HL-60 (cell line): ENCODE results near the gene PLAU.
A peak's percentile ranks its signal among the peaks of the same experiment; 100 is the strongest.

Experiments
- DNase-seq, 2 experiments: peaks; one replicate each; pipeline ENCODE4 v3.0.0-alpha.2; 2010 to 2020; ENCODE audit warnings: low read depth in 1 of 2, low spot score in 1 of 2
- H3K27ac ChIP-seq: fragments of 250-450 bp; sonication (Bioruptor Pico); replicated peaks from 2 replicates; pipeline ENCODE4 v1.5.1; 2020; ENCODE audit warnings: mild to moderate bottlenecking, moderate library complexity
- H3K27me3 ChIP-seq: fragments of 250-450 bp; sonication (Bioruptor Pico); 2 replicates; pipeline ENCODE4 v1.5.1; 2021; ENCODE audit warnings: mild to moderate bottlenecking, moderate library complexity; ENCODE audit not compliant: insufficient read depth, poor library complexity, severe bottlenecking
- H3K4me3 ChIP-seq: replicated peaks from 2 replicates; pipeline ENCODE4 v1.5.1; 2011; ENCODE audit warnings: mild to moderate bottlenecking, control low read depth, low read length; ENCODE audit not compliant: insufficient read depth
- GABPA ChIP-seq: IDR thresholded peaks from 2 replicates; pipeline ENCODE4 v1.6.1; 2012; ENCODE audit warnings: low read depth
- POLR2AphosphoS5 ChIP-seq: IDR thresholded peaks from 2 replicates; pipeline ENCODE4 v1.6.1; 2012; ENCODE audit warnings: low read depth
- SPI1 ChIP-seq: IDR thresholded peaks from 2 replicates; pipeline ENCODE4 v1.6.1; 2012; ENCODE audit warnings: low read depth, mild to moderate bottlenecking, borderline replicate concordance
- TF ChIP-seq, protein P1 (sequence below): IDR thresholded peaks from one replicate; pipeline ENCODE4 v1.5.1; 2011; ENCODE audit warnings: low read length, control low read depth, inconsistent platforms; ENCODE audit not compliant: insufficient read depth
- TF ChIP-seq, protein P2 (sequence below): IDR thresholded peaks from 2 replicates; pipeline ENCODE4 v1.6.1; 2012; ENCODE audit warnings: low read depth; ENCODE audit not compliant: insufficient replicate concordance

The PLAU gene

DNA sequence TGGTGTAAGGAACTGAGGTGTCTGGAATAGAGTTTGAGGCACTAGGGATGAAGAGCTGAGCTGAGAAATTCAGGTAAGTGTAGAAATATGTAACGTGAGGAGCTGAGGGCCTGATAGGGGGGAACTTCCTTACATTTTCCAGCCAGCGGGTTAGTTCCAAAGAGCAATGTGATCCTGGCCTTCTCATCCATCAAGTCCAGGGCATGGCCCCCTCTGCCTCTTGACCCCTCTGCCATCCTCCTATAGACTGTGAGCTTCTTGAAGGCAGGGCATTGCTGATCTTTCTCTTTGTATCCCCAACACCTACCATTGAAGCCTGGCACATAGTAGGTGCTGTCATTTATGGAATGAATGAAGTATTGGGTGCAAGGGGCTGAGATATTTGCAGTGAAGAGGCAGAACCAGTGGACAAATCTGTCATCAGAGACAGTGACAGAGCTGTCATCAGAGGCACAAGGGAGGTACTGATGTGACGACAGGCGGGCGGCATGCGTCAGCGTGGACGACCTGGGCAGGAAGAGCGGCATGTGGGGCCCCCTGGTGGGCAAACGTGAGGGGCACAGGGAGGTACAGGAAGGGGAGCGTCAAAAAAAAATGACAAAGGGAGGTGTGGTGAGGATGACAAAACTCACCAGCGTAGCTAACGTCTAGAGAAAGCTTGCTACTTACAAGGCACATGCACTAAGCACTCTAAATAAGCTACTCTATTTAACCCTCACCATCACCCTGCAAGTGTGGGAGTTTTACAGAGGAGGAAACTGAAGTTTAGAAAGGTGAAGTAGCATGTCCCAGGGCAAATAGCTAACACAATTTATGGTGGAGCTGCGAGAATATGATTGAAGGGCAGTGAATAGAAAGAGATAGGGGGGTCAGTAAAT lies 31.4 kb upstream of the PLAU start:
- Histone ChIP-seq H3K27ac (no peak overlapping the region), H3K4me3 (no peak overlapping the region), H3K27me3 (no peaks in the 10 kb centered on the region)
- peak; percentile 85 to 93 for DNase-seq
- TF ChIP-seq SPI1: no peak
- TF ChIP-seq, protein P1, sequence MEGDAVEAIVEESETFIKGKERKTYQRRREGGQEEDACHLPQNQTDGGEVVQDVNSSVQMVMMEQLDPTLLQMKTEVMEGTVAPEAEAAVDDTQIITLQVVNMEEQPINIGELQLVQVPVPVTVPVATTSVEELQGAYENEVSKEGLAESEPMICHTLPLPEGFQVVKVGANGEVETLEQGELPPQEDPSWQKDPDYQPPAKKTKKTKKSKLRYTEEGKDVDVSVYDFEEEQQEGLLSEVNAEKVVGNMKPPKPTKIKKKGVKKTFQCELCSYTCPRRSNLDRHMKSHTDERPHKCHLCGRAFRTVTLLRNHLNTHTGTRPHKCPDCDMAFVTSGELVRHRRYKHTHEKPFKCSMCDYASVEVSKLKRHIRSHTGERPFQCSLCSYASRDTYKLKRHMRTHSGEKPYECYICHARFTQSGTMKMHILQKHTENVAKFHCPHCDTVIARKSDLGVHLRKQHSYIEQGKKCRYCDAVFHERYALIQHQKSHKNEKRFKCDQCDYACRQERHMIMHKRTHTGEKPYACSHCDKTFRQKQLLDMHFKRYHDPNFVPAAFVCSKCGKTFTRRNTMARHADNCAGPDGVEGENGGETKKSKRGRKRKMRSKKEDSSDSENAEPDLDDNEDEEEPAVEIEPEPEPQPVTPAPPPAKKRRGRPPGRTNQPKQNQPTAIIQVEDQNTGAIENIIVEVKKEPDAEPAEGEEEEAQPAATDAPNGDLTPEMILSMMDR: peak; percentile 91

DNA sequence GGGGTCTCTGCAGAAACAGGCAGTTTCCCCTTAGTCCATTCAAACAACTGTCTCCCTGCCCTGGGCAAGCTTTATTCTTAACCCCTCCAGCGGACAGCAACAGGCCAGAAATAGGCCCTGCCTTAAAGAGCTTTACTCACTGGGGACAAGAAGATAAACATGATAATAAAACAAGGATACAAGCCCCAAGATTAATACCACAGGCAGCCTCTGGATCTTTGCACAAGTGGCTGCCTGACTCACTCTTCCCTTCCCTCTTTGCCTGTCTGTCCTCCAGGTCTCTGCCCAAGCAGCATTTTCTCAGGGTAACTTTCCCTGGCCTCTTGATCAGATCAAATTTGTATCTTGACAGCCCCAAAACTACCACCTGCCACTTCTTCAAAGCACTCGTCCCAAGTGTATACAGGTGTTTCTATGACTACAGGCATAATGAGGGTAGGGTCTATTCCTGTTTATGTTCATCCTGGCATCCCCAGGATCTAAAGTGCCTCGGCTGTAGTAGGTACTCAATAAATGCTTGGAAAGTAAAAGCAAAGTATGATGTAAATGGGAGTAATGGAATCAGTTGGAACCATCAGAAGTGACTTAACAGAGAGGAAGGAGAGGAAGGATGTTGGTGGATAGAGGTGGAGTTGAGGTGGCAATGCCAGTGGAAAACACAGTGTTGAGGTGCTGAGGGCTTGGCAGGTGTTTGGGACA lies 29.6 kb upstream of the PLAU start:
- Histone ChIP-seq H3K27ac (no peak overlapping the region), H3K4me3 (no peak overlapping the region), H3K27me3 (no peaks in the 10 kb centered on the region)
- TF ChIP-seq POLR2AphosphoS5 (no peak), GABPA (no peak), SPI1 (no peak)
- TF ChIP-seq, protein P2, sequence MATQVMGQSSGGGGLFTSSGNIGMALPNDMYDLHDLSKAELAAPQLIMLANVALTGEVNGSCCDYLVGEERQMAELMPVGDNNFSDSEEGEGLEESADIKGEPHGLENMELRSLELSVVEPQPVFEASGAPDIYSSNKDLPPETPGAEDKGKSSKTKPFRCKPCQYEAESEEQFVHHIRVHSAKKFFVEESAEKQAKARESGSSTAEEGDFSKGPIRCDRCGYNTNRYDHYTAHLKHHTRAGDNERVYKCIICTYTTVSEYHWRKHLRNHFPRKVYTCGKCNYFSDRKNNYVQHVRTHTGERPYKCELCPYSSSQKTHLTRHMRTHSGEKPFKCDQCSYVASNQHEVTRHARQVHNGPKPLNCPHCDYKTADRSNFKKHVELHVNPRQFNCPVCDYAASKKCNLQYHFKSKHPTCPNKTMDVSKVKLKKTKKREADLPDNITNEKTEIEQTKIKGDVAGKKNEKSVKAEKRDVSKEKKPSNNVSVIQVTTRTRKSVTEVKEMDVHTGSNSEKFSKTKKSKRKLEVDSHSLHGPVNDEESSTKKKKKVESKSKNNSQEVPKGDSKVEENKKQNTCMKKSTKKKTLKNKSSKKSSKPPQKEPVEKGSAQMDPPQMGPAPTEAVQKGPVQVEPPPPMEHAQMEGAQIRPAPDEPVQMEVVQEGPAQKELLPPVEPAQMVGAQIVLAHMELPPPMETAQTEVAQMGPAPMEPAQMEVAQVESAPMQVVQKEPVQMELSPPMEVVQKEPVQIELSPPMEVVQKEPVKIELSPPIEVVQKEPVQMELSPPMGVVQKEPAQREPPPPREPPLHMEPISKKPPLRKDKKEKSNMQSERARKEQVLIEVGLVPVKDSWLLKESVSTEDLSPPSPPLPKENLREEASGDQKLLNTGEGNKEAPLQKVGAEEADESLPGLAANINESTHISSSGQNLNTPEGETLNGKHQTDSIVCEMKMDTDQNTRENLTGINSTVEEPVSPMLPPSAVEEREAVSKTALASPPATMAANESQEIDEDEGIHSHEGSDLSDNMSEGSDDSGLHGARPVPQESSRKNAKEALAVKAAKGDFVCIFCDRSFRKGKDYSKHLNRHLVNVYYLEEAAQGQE: no peak
- TF ChIP-seq, protein P1: no peak
- DNase-seq: no peak

GRCh38 chr10:73884017-73884416 lies 26.9 kb upstream of the PLAU start:
- DNase-seq: no peak
- TF ChIP-seq SPI1 (no peak), POLR2AphosphoS5 (no peak), GABPA (no peak)
- TF ChIP-seq, protein P2: no peak
- TF ChIP-seq, protein P1: no peak
- no peaks in the 10 kb centered on the region for H3K27me3 ChIP-seq
- H3K27ac ChIP-seq: no peak overlapping the region
- no peak overlapping the region for H3K4me3 ChIP-seq
